H1 (cell line): Measurements from ENCODE around the gene CDC37.

Source experiments
- CHD1 ChIP-seq: IDR thresholded peaks from 2 replicates; pipeline ENCODE4 v1.6.1; 2012; ENCODE audit warnings: low read depth, low read length, improper control_type of control experiment
- CREB1 ChIP-seq: IDR thresholded peaks from 2 replicates; pipeline ENCODE4 v1.6.1; 2012; ENCODE audit warnings: inconsistent platforms
- CTCF ChIP-seq, 3 experiments: IDR thresholded peaks; 1 replicate in 2 of 3; 2 replicates in 1 of 3; pipeline versions ENCODE4 v1.5.1 to v1.6.1; 2011; ENCODE audit warnings: low read length in 3 of 3, mild to moderate bottlenecking in 3 of 3, inconsistent platforms in 2 of 3, low read depth in 1 of 3, moderate library complexity in 1 of 3; ENCODE audit not compliant: insufficient read depth in 1 of 3; ENCODE audit errors: control extremely low read depth in 1 of 3
- EP300 ChIP-seq, 2 experiments: IDR thresholded peaks; 1 replicate in 1 of 2; 2 replicates in 1 of 2; pipeline ENCODE4 v1.6.1; 2011 to 2012; ENCODE audit warnings: low read depth in 2 of 2, low read length in 2 of 2, mild to moderate bottlenecking in 2 of 2, borderline replicate concordance in 1 of 2, inconsistent platforms in 1 of 2, moderate library complexity in 1 of 2
- JUN ChIP-seq: IDR thresholded peaks from 2 replicates; pipeline ENCODE4 v1.6.1; 2011; ENCODE audit warnings: low read depth, mild to moderate bottlenecking, improper control_type of control experiment, low read length
- MAX ChIP-seq: IDR thresholded peaks from 2 replicates; pipeline ENCODE4 v1.6.1; 2012; ENCODE audit warnings: inconsistent platforms
- POLR2A ChIP-seq, 2 experiments: IDR thresholded peaks; 1 replicate in 1 of 2; 2 replicates in 1 of 2; pipeline ENCODE4 v1.6.1; 2011; ENCODE audit warnings: low read depth in 2 of 2, low read length in 2 of 2, mild to moderate bottlenecking in 2 of 2; ENCODE audit errors: control extremely low read depth in 1 of 2
- RAD21 ChIP-seq, 2 experiments: IDR thresholded peaks in 1 of 2; conservative IDR thresholded peaks in 1 of 2; 2 replicates each; pipeline ENCODE4 v1.6.1; 2011; ENCODE audit warnings: low read depth in 2 of 2, low read length in 2 of 2, improper control_type of control experiment in 1 of 2, inconsistent platforms in 1 of 2, mild to moderate bottlenecking in 1 of 2, moderate library complexity in 1 of 2
- SIX5 ChIP-seq: IDR thresholded peaks from 2 replicates; pipeline ENCODE4 v1.6.1; 2011; ENCODE audit warnings: mild to moderate bottlenecking, low read depth, low read length
- SP1 ChIP-seq: IDR thresholded peaks from 2 replicates; pipeline ENCODE4 v1.6.1; 2011; ENCODE audit warnings: low read depth, low read length
- SRF ChIP-seq: IDR thresholded peaks from 2 replicates; pipeline ENCODE4 v1.6.1; 2011; ENCODE audit warnings: mild to moderate bottlenecking, low read depth, low read length, moderate library complexity
- TEAD4 ChIP-seq: IDR thresholded peaks from 2 replicates; pipeline ENCODE4 v1.6.1; 2012; ENCODE audit warnings: low read depth, low read length, inconsistent platforms, mixed read lengths
- ZNF274 ChIP-seq: IDR thresholded peaks from 2 replicates; pipeline ENCODE4 v1.7.0; 2012; ENCODE audit warnings: low read length, borderline replicate concordance; ENCODE audit errors: extremely low read depth

GRCh38 chr19:10439588-10439987, 36.2 kb upstream of the CDC37 start:
- no peak for TF ChIP-seq SIX5
- no peak for TF ChIP-seq CHD1
- TF ChIP-seq CTCF (IDR thresholded peaks at IDR 0.05; ENCODE audit: control extremely low read depth in 1 of 3, insufficient read depth in 1 of 3, low read depth in 1 of 3, low read length in 3 of 3) = no peak
- no peak for TF ChIP-seq TEAD4
- TF ChIP-seq MAX = no peak
- no peak for TF ChIP-seq EP300 (IDR thresholded peaks at IDR 0.05; ENCODE audit: borderline replicate concordance in 1 of 2, low read depth in 2 of 2, low read length in 2 of 2)
- no peak for TF ChIP-seq RAD21 (IDR thresholded peaks at IDR 0.05 in 1 of 2, conservative IDR thresholded peaks at IDR 0.05 in 1 of 2; ENCODE audit: low read depth in 2 of 2, low read length in 2 of 2)
- no peak for TF ChIP-seq ZNF274
- no peak for TF ChIP-seq CREB1
- TF ChIP-seq POLR2A (IDR thresholded peaks at IDR 0.05; ENCODE audit: control extremely low read depth in 1 of 2, low read depth in 2 of 2, low read length in 2 of 2) = no peak
- no peak for TF ChIP-seq SP1
- TF ChIP-seq JUN = no peak
- TF ChIP-seq SRF = no peak
